Stromal cell of bone marrow (primary cell): ENCODE data around the gene PRDM7.
"Not testable (repeated sequence)": the region's sequence is repeated elsewhere in the genome, so short reads cannot be mapped to it uniquely, and the experiment has no call there.

Experiments
- DNase-seq: peaks from one replicate; pipeline ENCODE4 v3.0.0-alpha.2; 2012; ENCODE audit warnings: low read depth

Gene PRDM7

GRCh38 chr16:90077240-90077756 lies at the start of gene PRDM7:
TSS of gene PRDM7 (minus strand) at chr16:90077331. CDS start at chr16:90075910, 1,421 bp downstream.
- peak; percentile 67 for DNase-seq

DNA sequence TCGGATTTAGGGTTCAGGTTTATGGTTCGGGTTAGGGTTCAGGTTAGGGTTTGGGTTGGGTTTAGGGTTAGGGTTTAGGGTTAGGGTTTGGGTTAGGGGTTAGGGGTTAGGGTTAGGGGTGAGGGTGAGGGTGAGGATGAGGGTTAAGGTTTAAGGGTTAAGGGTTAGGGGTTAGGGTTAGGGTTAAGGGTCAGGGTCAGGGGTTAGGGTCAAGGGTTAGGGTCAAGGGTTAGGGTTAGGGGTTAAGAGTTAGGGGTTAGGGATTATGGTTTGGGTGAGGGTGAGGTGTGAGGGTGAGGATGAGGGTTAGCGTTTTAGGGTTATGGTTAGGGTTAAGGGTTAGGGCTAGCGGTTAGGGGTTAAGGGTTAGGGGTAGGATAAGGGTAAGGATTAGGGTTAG lies 44.7 kb upstream of the PRDM7 start:
- not testable (repeated sequence) for DNase-seq

- not testable (repeated sequence) for DNase-seq
Measured at GRCh38 chr16:90107617-90108016, 30.5 kb upstream of the PRDM7 start.

DNA sequence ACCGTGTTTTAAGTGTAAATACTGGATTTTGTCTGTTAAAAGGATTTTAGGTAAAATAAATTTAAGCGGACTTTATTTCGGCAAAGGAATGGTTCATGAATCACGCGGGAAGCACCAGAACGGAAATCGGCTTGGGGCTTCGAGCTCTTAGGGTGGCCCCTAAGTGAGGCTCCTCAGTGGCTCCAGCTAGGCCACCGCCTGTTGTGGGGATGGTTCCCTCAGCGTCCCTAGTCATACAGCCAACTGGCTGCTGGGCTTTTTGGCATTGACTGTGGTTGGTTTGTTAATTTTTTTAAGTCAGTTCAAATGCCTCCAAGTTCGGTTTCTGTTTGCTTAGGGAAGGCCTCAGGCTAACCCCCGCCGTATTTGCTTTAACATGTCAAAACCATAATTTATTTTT lies 29.9 kb upstream of the PRDM7 start:
- not testable (repeated sequence) for DNase-seq

GRCh38 chr16:90106271-90106670 lies 29.1 kb upstream of the PRDM7 start:
- DNase-seq = not testable (repeated sequence)

- DNase-seq = not testable (repeated sequence)
Measured at GRCh38 chr16:90104725-90105124, 27.6 kb upstream of the PRDM7 start.

DNA sequence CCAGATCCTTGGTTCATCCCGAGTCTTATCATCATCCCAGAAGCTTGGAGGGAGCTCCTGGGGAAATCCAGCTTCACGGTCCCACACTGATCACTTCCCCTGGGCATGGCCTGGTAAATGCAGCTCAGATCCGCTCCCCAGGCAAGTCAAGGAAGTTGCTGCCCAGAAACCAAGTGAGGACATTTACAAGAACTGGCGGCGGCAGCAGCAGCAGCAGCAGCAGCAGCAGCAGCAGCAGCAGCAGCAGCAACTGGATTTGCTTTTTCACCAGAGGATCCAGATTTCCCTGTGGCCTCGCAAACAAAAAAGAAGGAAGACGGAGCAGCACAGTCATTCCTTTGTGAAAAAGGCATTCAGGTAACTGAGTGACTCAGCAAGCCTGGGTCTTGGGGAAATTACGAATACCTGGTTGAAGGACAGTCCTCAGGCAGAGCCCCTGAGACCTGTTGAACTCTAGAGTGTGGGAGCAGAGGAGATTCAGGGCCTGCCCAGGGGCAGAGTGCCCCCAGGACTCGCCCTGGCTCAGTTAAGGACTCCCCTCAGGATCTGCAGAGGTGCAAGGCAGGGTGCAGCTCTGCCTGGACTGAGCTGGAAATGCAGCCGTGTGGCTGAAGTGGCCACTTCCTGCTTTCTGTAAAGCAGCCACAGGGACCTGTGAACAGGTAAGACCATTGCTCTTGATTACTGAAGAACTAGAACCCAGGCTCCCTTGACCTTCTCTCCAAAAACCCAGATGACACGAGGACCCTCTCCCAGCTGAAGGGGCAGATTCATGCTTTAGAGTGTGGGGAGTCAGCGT lies 25.2 kb upstream of the PRDM7 start:
- not testable (repeated sequence) for DNase-seq

DNA sequence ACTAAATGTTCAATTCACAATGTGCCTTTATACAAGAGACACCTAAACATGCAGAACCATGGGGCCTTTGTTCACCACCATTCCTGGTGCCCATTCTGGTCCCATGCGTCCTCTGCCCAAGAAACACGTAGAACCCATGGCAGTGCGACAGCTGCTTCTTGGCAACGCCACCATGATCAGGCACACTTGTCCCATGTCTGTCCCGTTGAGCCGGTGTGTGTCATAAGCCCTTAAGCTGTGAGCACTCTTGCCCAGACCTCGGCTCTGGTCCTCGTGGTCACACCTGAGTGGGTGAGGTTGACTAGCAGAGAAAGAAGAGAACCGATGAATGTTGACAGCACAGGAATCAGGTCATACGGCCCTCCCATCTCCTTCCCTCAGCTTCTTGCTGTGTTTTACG lies 24.2 kb upstream of the PRDM7 start:
- not testable (repeated sequence) for DNase-seq

- DNase-seq = not testable (repeated sequence)
Measured at GRCh38 chr16:90100790-90101189, 23.7 kb upstream of the PRDM7 start.

DNA sequence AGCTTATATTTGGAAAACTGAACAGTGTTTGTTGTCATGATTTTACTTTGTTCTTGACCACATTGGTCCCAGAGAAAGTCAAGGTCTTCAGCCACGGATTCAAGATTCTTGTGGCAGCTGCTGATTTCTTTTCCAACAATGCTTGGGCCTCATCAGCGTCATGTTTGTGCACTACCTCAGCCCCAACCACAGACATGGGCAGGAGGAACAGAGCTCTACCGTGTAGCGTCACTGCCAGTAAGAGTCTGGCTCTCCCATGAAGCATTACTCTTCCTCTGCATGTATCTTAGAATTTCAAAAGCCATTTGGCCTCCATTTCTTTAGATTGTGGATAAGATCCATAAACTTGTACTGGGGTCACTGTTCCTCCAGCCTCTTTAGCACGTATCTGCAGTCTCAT lies 23.1 kb upstream of the PRDM7 start:
- not testable (repeated sequence) for DNase-seq

DNA sequence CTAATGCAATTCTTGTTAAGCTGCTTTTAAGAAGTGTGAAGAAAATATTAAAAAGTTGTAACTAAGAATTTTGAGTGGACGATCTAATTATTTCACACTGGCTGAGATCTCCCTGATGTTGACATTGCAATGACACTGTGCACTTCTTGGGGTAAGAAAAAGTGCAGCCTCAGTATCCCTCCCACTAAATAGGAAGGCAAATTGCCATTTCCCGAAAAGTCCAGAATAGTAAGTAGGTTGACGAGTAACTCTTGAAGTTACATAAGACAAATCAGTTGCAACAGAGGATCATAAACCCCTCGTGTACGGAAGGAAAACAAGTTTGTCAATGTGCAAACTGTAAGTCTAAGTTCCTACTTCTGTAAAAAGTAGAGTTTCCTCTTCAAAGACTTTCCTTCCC lies 21.8 kb upstream of the PRDM7 start:
- not testable (repeated sequence) for DNase-seq

- not testable (repeated sequence) for DNase-seq
Measured at GRCh38 chr16:90097010-90097684, 20.0 kb upstream of the PRDM7 start.

DNA sequence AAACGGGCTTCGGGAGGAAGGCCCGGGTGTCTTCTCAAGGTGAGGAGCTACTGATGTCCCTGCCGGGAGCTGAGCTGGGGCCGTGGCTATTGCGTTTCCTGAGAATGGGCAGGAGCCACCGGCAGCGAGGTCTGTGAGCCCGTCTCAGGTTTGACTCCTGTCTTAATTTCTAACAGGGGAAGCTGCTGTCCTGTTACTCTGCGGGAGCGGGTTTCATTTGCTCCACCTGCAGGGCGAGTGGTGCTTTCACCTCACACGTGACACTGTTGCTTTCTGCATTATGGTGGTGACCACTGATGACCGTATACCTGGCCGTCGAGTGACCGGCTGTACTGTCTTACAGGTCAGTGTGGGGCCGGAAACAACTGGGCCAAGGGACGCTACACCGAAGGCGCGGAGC lies 17.7 kb upstream of the PRDM7 start:
- not testable (repeated sequence) for DNase-seq

DNA sequence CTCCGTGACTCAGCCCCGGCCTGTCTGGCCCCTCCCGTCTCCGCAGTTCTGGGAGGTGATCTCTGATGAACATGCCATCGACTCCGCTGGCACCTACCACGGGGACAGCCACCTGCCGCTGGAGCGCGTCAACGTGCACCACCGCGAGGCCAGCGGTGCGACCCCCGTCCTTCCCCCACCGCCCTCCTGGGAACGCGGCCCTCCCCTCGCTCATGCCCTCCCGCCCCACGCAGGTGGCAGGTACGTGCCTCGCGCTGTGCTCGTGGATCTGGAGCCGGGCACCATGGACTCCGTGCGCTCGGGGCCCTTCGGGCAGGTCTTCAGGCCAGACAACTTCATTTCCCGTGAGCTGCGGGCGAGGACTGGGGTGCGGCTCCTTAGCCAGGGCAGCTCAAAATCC lies 17.2 kb upstream of the PRDM7 start:
- DNase-seq = not testable (repeated sequence)

- not testable (repeated sequence) for DNase-seq
Measured at GRCh38 chr16:90093799-90094198, 16.7 kb upstream of the PRDM7 start.

DNA sequence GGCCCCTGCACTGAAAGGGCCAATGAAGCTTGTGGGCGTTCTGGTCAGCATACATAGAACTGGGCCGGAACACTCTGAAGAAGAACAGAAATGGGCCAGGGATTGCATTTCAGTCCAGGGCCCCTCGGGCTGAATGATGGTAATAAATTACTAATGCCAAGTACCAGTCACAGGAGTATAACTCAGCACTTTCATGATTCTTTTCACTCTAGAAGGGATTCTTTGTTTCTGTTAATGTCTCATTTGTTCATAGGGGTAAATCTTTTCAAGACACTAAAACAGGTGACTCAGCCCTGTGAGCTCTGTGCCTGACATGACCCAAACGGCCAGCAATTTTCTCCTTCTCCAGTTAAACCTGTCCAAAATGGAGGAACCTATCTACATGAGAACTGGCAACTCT lies 15.7 kb upstream of the PRDM7 start:
- not testable (repeated sequence) for DNase-seq

GRCh38 chr16:90084215-90084950 lies 7.3 kb upstream of the PRDM7 start:
- no peak for DNase-seq

- DNase-seq = no peak
Measured at GRCh38 chr16:90083139-90083538, 6.0 kb upstream of the PRDM7 start.

DNA sequence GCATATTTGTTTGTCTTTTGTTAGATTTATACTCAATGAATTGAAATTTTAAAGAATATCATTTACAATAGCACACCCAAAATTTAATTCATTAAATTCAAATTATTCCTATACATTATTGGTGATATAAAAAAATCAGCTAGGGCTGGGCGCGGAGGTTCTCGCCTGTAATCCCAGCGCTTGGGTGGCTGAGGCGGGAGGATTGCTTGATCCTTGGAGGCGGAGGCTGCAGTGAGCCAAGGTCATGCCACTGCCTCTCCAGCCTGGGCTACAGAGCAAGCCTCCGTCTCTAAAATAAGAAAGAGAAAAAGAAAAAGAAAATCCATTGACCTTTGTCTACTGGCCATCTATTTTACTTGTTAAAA lies 4.5 kb upstream of the PRDM7 start:
- no peak for DNase-seq

DNA sequence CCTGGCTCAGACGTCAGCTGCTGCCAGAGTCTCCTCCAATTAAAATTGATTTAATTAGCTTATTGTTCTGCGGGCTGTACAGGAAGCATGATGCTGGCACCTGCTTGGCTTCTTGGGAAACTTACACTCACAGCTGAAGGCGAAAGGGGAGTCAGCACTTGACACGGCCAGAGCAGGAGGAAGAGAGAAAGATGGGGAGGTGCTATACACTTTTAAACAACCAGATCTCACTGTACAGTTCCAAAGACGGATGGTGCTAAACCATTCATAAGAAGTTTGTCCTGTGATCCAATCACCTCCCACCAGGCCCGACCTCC lies 1.4 kb upstream of the PRDM7 start:
- DNase-seq = no peak

DNA sequence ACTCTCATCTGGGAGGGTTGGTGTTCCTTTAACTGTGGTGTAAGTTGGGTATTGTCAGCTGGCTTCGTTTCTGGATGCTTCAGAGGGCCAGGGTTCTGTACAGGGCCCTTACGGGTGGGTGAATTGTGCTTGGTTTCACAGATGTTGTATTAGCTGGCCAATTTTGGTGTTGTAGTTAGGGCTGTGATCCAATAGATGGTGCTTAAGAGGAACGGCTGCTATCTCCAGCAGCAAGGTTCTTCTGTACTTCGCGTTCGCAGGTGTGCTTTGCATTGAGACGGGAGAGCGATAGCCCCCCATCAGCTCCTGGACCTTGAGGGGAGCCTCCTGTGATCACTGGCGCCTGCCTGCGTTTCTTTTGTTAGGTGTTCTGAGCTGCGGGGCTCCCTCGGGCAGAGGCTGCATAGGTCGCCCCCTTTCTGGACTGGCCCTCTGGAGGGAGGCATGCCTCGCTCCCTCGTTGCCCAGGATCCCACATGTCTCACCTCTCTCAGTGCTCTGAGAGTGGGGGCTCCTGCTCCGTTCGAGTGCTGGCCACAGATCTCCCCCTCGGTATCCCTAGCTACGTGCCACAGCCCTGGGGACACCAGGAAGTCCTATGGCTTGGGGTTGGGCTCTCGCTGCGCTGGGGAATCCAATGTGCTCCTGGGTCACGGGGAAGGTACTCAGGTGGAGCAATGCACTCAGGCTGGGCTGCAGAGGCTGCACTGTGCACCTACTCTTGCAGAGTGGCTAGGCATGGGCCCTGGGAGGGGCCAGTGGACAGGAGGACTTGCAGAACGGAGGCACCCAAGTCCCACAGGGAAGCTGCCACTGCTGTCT lies 837 bp upstream of the PRDM7 start:
- DNase-seq = peak; percentile 9
